GM21526 (cell line): Measurements from ENCODE around the gene ABCD1.

Experiments
- ATAC-seq: cut with Tn5 transposase; IDR thresholded peaks from one replicate; pipeline ENCODE4 v1.9.1; 2021; ENCODE audit warnings: moderate library complexity; ENCODE audit not compliant: unreplicated experiment, low FRiP score

ABCD1 gene

GRCh38 chrX:153770601-153771414 is 46.2 kb downstream of the ABCD1 start:
- ATAC-seq: no peak

GRCh38 chrX:153771415-153772315 is 47.0 kb downstream of the ABCD1 start:
- ATAC-seq: no peak

GRCh38 chrX:153772316-153773217 is 47.9 kb downstream of the ABCD1 start:
- no peak for ATAC-seq

DNA sequence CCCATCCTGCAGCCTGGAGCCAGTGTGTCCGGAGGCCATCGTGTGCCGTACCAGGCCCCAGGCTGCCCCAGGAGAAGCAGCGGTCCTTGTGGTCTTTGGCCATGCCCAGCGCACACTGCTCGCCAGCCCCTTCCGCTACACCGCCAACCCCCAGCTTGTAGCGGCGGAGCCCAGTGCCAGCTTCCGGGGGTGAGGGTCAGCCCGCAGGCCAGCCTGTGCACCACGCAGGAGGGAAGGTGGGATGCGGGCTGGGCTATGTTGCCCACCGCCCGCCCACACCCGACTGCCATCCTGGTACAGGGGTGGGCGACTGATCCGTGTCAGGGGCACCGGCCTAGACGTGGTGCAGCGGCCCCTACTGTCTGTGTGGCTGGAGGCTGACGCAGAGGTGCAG is 48.6 kb downstream of the ABCD1 start:
- ATAC-seq: no peak

DNA sequence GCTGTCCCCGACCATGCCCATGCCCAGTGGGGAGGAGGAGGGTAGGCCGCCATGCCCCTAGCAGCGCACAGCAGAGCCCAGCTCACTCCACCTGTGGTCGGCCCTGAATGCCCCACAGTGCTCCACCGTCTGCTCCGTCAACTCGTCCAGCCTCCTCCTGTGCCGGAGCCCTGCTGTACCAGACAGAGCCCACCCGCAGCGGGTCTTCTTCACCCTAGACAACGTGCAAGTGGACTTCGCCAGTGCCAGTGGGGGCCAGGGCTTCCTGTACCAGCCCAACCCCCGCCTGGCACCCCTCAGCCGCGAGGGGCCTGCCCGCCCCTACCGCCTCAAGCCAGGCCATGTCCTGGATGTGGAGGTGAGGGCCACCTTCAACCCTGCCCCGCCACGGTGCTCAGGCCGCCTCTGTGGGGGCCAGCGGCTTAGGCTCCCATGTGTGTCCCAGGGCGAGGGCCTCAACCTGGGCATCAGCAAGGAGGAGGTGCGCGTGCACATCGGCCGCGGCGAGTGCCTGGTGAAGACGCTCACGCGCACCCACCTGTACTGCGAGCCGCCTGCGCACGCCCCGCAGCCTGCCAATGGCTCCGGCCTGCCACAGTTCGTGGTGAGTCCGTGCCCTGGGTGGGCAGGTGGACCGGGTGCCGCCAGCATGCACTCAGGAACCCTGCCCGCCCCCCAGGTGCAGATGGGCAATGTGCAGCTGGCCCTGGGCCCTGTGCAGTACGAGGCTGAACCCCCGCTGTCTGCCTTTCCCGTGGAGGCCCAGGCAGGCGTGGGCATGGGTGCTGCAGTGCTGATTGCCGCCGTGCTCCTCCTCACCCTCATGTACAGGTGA is 49.3 kb downstream of the ABCD1 start:
- no peak for ATAC-seq

- ATAC-seq: no peak
Observed at GRCh38 chrX:153774576-153775292, 50.1 kb downstream of the ABCD1 start.

DNA sequence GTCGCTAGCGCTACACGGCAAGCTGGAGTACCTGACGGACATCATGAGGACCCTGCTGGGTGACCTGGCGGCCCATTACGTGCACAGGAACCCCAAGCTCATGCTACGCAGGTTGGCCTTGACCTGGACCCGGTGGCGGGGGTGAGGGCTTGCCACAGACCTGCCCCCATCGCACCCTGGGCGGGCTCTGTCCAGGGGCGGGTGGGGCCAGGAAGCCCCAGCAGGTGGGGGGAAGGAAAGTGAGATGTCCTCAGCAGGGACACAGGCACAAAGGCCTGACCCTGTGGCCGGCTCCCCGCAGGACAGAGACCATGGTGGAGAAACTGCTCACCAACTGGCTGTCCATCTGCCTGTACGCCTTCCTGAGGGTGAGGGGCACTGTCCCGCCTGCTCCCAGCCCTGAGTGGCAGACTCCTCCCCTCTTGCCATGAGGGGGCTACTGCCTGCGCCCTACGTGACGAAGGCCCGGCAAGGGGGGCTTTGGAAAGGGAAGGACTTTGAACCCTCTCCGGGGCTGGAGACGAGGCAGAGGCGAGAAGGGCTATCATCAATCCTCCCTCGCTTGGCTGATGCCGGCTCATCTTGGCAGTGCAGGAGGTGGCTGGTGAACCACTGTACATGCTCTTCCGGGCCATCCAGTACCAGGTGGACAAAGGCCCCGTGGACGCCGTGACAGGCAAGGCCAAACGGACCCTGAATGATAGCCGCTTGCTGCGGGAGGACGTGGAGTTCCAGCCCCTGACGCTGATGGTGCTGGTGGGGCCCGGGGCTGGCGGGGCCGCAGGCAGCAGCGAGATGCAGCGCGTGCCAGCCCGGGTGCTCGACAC is 50.9 kb downstream of the ABCD1 start:
- ATAC-seq: no peak

GRCh38 chrX:153776120-153776599 is 51.5 kb downstream of the ABCD1 start:
- no peak for ATAC-seq

DNA sequence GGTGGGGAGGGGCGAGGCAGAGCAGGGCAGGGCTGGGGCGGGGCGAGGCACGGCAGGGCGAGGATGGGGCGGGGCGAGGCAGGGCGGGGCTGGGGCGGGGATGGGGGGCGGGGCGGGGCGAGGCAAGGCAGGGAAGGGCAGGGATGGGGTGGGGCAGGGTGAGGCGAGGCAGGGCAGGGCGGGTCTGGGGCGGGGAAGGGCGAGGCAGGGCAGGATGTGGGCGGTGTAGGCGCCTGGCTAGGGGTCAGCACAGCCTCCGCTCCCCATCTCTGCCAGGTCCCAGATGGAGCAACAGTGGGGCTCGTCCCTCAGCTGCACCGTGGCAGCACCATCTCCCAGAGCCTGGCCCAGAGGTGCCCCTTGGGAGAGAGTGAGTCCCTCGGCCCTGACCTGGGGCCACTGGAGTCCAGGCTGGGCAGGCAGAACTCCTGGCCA is 52.0 kb downstream of the ABCD1 start:
- no peak for ATAC-seq

DNA sequence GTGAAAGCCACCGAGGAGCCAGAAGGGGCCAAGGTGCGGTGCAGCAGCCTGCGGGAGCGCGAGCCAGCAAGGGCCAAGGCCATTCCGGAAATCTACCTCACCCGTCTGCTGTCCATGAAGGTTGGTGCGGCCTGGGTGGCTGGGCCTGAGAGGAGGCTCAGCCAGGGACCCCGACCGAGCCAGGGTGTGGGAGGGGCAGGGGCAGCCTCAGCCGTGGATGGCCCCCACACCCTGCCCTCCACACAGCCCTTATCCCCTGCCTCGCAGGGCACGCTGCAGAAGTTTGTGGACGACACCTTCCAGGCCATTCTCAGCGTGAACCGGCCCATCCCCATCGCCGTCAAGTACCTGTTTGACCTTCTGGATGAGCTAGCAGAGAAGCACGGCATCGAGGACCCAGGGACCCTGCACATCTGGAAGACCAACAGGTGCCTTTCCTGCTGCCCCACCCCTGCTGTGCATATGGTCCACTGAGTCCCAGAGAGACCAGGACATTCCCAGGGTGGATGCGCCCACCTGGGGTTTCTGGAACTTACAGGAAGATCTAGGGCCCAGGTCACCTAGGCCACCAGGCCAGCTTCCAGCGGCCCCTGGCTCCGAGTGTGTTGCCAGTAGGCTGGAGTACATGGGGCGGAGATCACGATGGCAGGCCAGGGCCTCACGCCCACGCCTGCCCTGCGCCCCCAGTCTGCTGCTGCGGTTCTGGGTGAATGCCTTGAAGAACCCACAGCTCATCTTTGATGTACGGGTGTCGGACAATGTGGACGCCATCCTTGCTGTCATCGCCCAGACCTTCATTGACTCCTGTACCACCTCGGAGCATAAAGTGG is 52.8 kb downstream of the ABCD1 start:
- no peak for ATAC-seq

- ATAC-seq: no peak
Observed at GRCh38 chrX:153778181-153778580, 53.5 kb downstream of the ABCD1 start.

- ATAC-seq: no peak
Observed at GRCh38 chrX:153778684-153779101, 54.0 kb downstream of the ABCD1 start.

- ATAC-seq: no peak
Observed at GRCh38 chrX:153779891-153780677, 55.4 kb downstream of the ABCD1 start.

DNA sequence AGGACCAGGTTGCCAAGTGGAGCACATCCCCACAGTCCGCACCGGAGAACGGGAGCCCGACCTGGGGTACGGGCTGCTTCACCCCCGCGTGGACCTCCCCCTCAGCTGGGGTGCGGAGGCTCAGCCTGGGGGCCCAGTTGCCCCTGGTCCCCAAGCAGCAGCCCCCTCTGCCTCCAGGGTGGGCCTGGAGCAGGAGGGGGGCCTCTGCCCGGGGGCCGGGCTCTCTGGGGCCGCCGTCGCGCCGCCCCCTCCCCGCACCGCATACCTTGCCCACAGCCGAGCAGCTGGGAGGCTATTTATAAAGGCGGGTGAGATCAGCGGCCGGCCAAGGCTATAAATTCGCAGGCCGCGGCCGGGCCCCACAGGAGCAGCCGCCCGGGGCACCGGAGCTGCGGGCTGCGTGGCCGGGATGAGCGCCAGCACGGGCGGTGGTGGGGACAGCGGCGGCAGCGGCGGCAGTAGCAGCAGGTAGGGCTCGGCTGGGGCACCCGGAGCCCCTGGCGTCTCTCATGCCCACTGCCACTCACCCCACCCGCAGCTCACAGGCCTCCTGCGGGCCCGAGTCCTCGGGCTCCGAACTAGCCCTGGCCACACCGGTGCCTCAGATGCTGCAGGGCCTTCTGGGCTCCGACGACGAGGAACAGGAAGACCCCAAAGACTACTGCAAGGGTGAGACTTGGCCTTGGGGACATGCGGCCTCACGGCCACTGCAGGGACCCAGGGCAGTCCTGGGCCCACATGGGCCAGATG is 56.2 kb downstream of the ABCD1 start, which contains the start of gene SRPK3:
Gene SRPK3, plus strand, starts transcription at position 364 of the 750 bp plus-strand sequence. Its CDS starts 46 bp downstream, at position 410.
- no peak for ATAC-seq

DNA sequence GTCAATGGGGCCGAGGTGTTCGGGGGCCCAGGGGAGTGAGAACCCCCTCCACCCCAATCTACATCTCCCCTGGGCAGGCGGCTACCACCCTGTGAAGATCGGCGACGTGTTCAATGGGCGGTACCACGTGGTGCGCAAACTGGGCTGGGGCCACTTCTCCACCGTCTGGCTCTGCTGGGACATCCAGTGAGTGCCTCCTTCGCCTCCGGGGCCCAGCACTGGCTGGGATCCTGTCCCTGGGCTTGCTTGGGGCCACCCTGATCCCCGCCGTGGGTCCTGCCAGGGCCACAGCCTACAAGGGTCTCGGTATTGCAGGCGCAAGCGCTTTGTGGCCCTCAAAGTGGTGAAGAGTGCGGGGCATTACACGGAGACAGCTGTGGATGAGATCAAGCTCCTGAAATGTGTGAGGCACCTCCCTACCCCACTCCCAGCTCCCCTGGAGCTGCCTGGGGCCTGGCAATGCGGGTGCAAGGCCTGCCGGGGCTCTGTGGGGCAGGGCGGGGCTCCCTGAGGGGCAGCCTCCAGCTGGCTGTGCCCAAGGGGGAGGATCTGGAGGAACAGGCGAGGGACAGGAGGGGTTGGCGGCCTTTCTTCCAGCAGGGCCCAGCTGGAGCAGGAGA is 56.9 kb downstream of the ABCD1 start:
- no peak for ATAC-seq
